Measurements from ENCODE around the gene STRIP1. TPM values are rescaled to one million over a fixed set of nuclear protein-coding genes. Genes with fewer than 3 reads are reported as not detected.

Gene STRIP1
- total and polyA plus RNA-seq, 2 donors (not counting 3 experiments of a cell fraction or from before 2014, with no cell fraction given) = 26.2 to 42.1 TPM

Other genes starting within 250 kb of the STRIP1 start
- gene CSF1, start 123.8 kb upstream of the STRIP1 start, total RNA-seq = 22.7 and 28.9 TPM in 2 replicates
- gene CSF1, start 123.8 kb upstream of the STRIP1 start, polyA plus RNA-seq = 23.3 and 24.5 TPM in 2 replicates
- gene AHCYL1, start 49.9 kb upstream of the STRIP1 start, total RNA-seq = 64.3 and 74.2 TPM in 2 replicates
- 41.6 and 49.2 TPM in 2 replicates for gene AHCYL1, start 49.9 kb upstream of the STRIP1 start, polyA plus RNA-seq
- gene ALX3, start 36.0 kb downstream of the STRIP1 start, total RNA-seq = not detected in 2 replicates
- not detected in 2 replicates for gene ALX3, start 36.0 kb downstream of the STRIP1 start, polyA plus RNA-seq
- gene UBL4B, start 77.8 kb downstream of the STRIP1 start, total RNA-seq = not detected in 2 replicates
- gene UBL4B, start 77.8 kb downstream of the STRIP1 start, polyA plus RNA-seq = not detected in 2 replicates
- gene SLC6A17, start 115.9 kb downstream of the STRIP1 start, total RNA-seq = 0.05 TPM in 1 of 2 replicates, not detected in the other
- gene SLC6A17, start 115.9 kb downstream of the STRIP1 start, polyA plus RNA-seq = 0.02 and 0.03 TPM in 2 replicates
- gene KCNC4, start 175.7 kb downstream of the STRIP1 start, total RNA-seq = 12.3 and 22.5 TPM in 2 replicates
- 6.7 and 7.3 TPM in 2 replicates for gene KCNC4, start 175.7 kb downstream of the STRIP1 start, polyA plus RNA-seq

Measured in endothelial cell of umbilical vein (primary cell).